Endothelial cell of umbilical vein (primary cell): Measurements from ENCODE around the gene TRMT2A. TPM values are rescaled to one million over a fixed set of nuclear protein-coding genes. Genes with fewer than 3 reads are reported as not detected.

Source experiments
- BruUV-seq: library from RNA; stranded (reverse); fragments of 400-500 nt; replicated peaks from 2 replicates; lab custom pipeline; 2021; lab: Mats Ljungman, UMichigan
- CTCF ChIA-PET: fragments of 300-600, 350-600 bp; sonication (Branson Sonifier 250); formaldehyde crosslinking; loops from one replicate; lab custom pipeline; 2021; ENCODE audit warnings: antibody characterized with exemption, inconsistent platforms; lab: Charles Lee
- POLR2A ChIA-PET: fragments of 300-600, 350-600 bp; sonication (Branson Sonifier 250); formaldehyde crosslinking; loops from one replicate; lab custom pipeline; 2021; ENCODE audit warnings: antibody characterized with exemption, inconsistent platforms; lab: Charles Lee
- DNase-seq: peaks from one replicate; pipeline ENCODE4 v3.0.0-alpha.2; 2011; ENCODE audit warnings: low read depth, low spot score
- FAIRE-seq: peaks from 2 replicates; lab custom pipeline; 2011; peaks lifted over from hg19 to GRCh38; lab: Jason Lieb, UNC
- H2AFZ ChIP-seq: 2 replicates; pipeline ENCODE4 v1.6.0; 2012; ENCODE audit warnings: low read depth, low read length, control low read depth, inconsistent platforms
- H3K27ac ChIP-seq: 2 replicates; pipeline ENCODE4 v1.5.1; 2011; ENCODE audit warnings: low read depth, mild to moderate bottlenecking, control low read depth, low read length, moderate library complexity; ENCODE audit not compliant: insufficient read depth
- H3K27me3 ChIP-seq, 2 experiments: 2 replicates each; pipeline versions ENCODE4 v1.6.0 to v1.6.1; 2011; ENCODE audit warnings: low read length in 2 of 2, mixed read lengths in 1 of 2; ENCODE audit not compliant: control insufficient read depth in 2 of 2, insufficient read depth in 2 of 2
- H3K36me3 ChIP-seq, 2 experiments: 2 replicates in 1 of 2; 3 replicates in 1 of 2; pipeline ENCODE4 v1.5.1; 2011; ENCODE audit warnings: low read length in 2 of 2, mild to moderate bottlenecking in 1 of 2, moderate library complexity in 1 of 2; ENCODE audit not compliant: control insufficient read depth in 2 of 2, insufficient read depth in 2 of 2; ENCODE audit errors: extremely low read depth in 1 of 2
- H3K4me1 ChIP-seq: 3 replicates; pipeline ENCODE4 v1.5.1; 2011; ENCODE audit warnings: mild to moderate bottlenecking, low read length; ENCODE audit not compliant: control insufficient read depth, insufficient read depth; ENCODE audit errors: extremely low read depth
- H3K4me2 ChIP-seq: 2 replicates; pipeline ENCODE4 v1.6.1; 2011; ENCODE audit warnings: low read length, control low read depth, mixed read lengths; ENCODE audit not compliant: insufficient read depth
- H3K4me3 ChIP-seq, 3 experiments: fragments of 200-600 bp in 1 of 3; sonication (generic), shearing (Covaris generic) in 1 of 3; replicated peaks in 1 of 3; 2 replicates each; pipeline ENCODE4 v1.5.1; 2011 to 2016; ENCODE audit warnings: control low read depth in 3 of 3, low read length in 3 of 3, mild to moderate bottlenecking in 2 of 3, inconsistent platforms in 1 of 3, low read depth in 1 of 3, moderate library complexity in 1 of 3; ENCODE audit not compliant: insufficient read depth in 1 of 3
- H3K79me2 ChIP-seq: 2 replicates; pipeline ENCODE4 v1.6.0; 2012; ENCODE audit warnings: low read length, inconsistent platforms; ENCODE audit not compliant: control insufficient read depth, insufficient read depth
- H3K9ac ChIP-seq: replicated peaks from 2 replicates; pipeline ENCODE3; 2011; ENCODE audit warnings: low read length, control low read depth; ENCODE audit not compliant: insufficient read depth; ENCODE audit errors: extremely low read depth
- H3K9me1 ChIP-seq: replicated peaks from 3 replicates; pipeline ENCODE4 v1.6.0; 2011; ENCODE audit warnings: mild to moderate bottlenecking, low read length; ENCODE audit not compliant: control insufficient read depth, insufficient read depth; ENCODE audit errors: extremely low read depth
- H3K9me3 ChIP-seq: replicated peaks from 2 replicates; pipeline ENCODE4 v1.5.1; 2012; ENCODE audit warnings: low read length, inconsistent platforms; ENCODE audit not compliant: control insufficient read depth, insufficient read depth
- H4K20me1 ChIP-seq: replicated peaks from 2 replicates; pipeline ENCODE3; 2011; ENCODE audit warnings: mild to moderate bottlenecking, low read length; ENCODE audit not compliant: control insufficient read depth, insufficient read depth; ENCODE audit errors: extremely low read depth
- EZH2 ChIP-seq: IDR thresholded peaks from 2 replicates; pipeline ENCODE4 v1.6.1; 2012; ENCODE audit warnings: borderline replicate concordance, low read depth, mild to moderate bottlenecking, moderate library complexity, low read length, inconsistent platforms; ENCODE audit not compliant: severe bottlenecking
- FOS ChIP-seq: IDR thresholded peaks from 2 replicates; pipeline ENCODE4 v1.6.1; 2011; ENCODE audit warnings: mild to moderate bottlenecking, low read length, moderate library complexity, borderline replicate concordance; ENCODE audit not compliant: insufficient read depth
- JUN ChIP-seq: IDR thresholded peaks from 2 replicates; pipeline ENCODE4 v1.6.1; 2011; ENCODE audit warnings: borderline replicate concordance, low read depth; ENCODE audit not compliant: insufficient read length, insufficient read depth
- MYC ChIP-seq: IDR thresholded peaks from one replicate; pipeline ENCODE4 v1.6.1; 2011; ENCODE audit warnings: mild to moderate bottlenecking, low read depth, low read length
- POLR2A ChIP-seq: IDR thresholded peaks from 2 replicates; pipeline ENCODE4 v1.6.1; 2012; ENCODE audit warnings: low read depth, mild to moderate bottlenecking, control low read depth, low read length
- POLR2AphosphoS5 ChIP-seq: IDR thresholded peaks from 2 replicates; pipeline ENCODE4 v1.6.1; 2012; ENCODE audit warnings: low read depth, mild to moderate bottlenecking, control low read depth, low read length, moderate library complexity; ENCODE audit not compliant: insufficient read depth
- dilution Hi-C: fragments of 300-500 bp; cut with MboI; formaldehyde crosslinking; loops from one replicate; pipeline ENCODE4 v1.15.0; 2019; ENCODE audit warnings: low sequenced_read_pairs; ENCODE audit not compliant: extremely low pct_ligation_motif_present
- intact Hi-C: fragments of 100-400 bp; cut with micrococcal nuclease; formaldehyde crosslinking; loops from one replicate; pipeline ENCODE4 v1.10.0; 2022
- polyA plus RNA-seq, 4 experiments: library from polyadenylated mRNA; depleted of rRNA in 3 of 4; stranded (reverse) in 3 of 4; unstranded in 1 of 4; fragments of >200 nt; gene quantifications; 2 replicates each; pipeline versions ENCODE4 v1.2.1 to v1.2.3, GENCODE V29; 2011 to 2012; ENCODE audit warnings: missing spikeins in 1 of 4
- total RNA-seq: library from RNA; stranded (reverse); gene quantifications from 2 replicates; pipeline ENCODE4 v1.2.3, GENCODE V29; 2021
- TF ChIP-seq, protein P1 (sequence below): IDR thresholded peaks from 2 replicates; pipeline ENCODE4 v1.6.1; 2011; ENCODE audit not compliant: insufficient read depth, insufficient read length

The TRMT2A gene
- total and polyA plus RNA-seq, 2 donors (not counting 3 experiments of a cell fraction or from before 2014, with no cell fraction given), result 51.2 to 61.9 TPM

DNA sequence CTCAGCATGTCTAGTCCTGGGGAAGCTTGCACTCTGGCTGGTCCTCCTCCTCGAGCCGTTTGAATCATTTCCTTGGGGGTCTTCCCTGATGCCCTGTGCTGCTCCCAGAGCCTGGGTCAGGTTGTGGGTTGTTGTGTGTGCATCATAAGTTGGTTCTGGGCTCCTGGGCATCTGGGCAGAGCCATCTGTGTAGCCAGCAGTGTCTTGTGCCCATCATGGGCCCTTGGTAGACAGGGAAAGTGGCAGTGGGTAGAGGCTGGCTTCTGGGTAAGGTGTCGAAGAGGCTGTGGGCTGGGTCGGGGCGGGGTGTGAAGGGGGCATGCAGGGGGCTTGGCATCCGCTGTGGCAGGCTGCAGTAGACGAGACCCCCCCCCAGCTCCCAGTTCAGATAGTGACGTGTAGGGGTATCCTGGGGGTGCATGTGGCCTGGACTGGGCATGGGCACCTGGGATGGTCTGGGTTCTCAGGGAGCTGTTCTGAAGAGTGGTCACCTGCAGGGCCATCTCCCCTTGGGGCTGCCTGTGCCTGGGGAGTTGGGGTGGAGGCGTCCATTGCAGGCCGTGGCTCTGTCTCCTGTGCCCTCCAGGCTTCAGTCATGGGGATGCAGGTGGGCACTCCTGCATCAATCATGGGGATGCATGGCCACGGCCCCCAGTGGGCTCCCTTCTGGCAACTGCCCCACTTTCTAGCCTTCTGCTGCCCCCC lies 7.2 kb upstream of the TRMT2A start:
- Histone ChIP-seq H3K4me2 (no peak overlapping the region), H3K9me3 (no peaks in the 10 kb centered on the region), H4K20me1 (no peaks in the 10 kb centered on the region), H3K9me1 (no peaks in the 10 kb centered on the region), H3K27me3 (no peaks in the 10 kb centered on the region), H3K79me2 (peaks cover 45% of the 10 kb centered on the region), H2AFZ (no peak overlapping the region), H3K9ac (no peak overlapping the region), H3K36me3 (peaks cover 9 to 38% of the 10 kb centered on the region in 2 experiments), H3K27ac (no peak overlapping the region), H3K4me3 (no peak overlapping the region), H3K4me1 (peaks cover 2% of the 10 kb centered on the region)
- TF ChIP-seq FOS, result no peak
- no peak for TF ChIP-seq POLR2A
- TF ChIP-seq MYC, result no peak
- TF ChIP-seq JUN, result no peak
- TF ChIP-seq, protein P1, sequence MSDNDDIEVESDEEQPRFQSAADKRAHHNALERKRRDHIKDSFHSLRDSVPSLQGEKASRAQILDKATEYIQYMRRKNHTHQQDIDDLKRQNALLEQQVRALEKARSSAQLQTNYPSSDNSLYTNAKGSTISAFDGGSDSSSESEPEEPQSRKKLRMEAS, result no peak
- no peak for FAIRE-seq
- BruUV-seq, result no TSS peak
- no peak for DNase-seq
- POLR2A ChIA-PET, result no interaction called here
- intact Hi-C loops (no loop called here), dilution Hi-C loops (no loop called here)
- CTCF ChIA-PET, result no interaction called here

DNA sequence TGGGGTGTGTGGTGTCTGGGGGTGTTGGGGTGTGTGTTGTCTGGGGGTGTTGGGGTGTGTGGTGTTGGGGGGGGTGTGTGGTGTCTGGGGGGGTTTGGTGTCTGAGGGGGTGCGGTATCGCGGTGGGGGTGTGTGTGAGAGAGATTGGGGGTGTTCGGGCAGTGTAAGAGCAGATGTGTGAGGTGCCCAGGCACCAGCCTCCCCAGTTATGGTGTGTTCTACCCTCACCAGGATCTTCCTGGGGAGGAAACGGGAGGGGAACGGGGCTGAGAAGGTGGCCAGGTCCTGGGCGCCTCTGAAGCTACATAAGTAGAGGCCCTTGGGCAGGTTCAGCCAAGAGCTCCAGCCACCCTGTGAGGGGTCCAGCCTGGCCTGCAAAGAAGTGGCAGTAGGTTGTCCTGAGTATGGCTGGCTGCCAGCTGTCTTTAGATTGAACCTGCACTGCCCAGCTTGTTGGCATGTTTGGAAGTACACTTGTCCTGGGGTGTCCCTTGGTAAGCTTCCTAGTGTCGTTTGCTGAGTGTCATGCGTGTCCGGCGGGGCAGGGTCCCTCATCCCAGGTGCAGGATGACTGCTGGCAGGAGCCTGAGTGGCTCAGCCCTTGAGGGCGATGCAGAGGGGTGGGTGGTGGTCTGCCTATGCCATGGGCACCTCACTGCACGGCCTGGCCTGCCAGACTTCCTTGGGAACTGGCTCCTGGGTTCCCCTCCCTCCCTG lies 6.5 kb upstream of the TRMT2A start:
- peaks cover 9% of the 10 kb centered on the region for H3K4me1 ChIP-seq
- peaks cover 52% of the 10 kb centered on the region for H3K79me2 ChIP-seq
- H3K9me3 ChIP-seq, result no peaks in the 10 kb centered on the region
- H3K4me2 ChIP-seq, result no peak overlapping the region
- H3K9me1 ChIP-seq, result no peaks in the 10 kb centered on the region
- H4K20me1 ChIP-seq, result no peaks in the 10 kb centered on the region
- H3K4me3 ChIP-seq, result no peak overlapping the region
- POLR2A ChIA-PET, result no interaction called here
- DNase-seq, result no peak
- no peak overlapping the region for H2AFZ ChIP-seq
- no peak overlapping the region for H3K27ac ChIP-seq
- no peak overlapping the region for H3K9ac ChIP-seq
- H3K36me3 ChIP-seq, result peaks cover 12 to 40% of the 10 kb centered on the region in 2 experiments
- TF ChIP-seq POLR2A, result no peak
- TF ChIP-seq POLR2AphosphoS5, result no peak
- TF ChIP-seq EZH2, result no peak
- TF ChIP-seq JUN, result no peak
- TF ChIP-seq MYC, result no peak
- FAIRE-seq, result no peak
- intact Hi-C loops, result no loop called here
- dilution Hi-C loops, result no loop called here
- no TSS peak for BruUV-seq
- CTCF ChIA-PET, result no interaction called here
- H3K27me3 ChIP-seq, result no peaks in the 10 kb centered on the region
